ENCODE results near the gene GLP1R.

Gene GLP1R

GRCh38 chr6:39093149-39093708 is 44.6 kb downstream of the GLP1R start:
- peaks cover 38 to 46% of the 10 kb centered on the region in 2 donors for H3K27me3 Mint-ChIP-seq

GRCh38 chr6:39095578-39095977 is 47.0 kb downstream of the GLP1R start:
- DNase-seq (no peak), ATAC-seq (replicated peaks) (no peak)
- Mint-ChIP-seq H3K4me3 (no peak overlapping the region), H3K27ac (no peak overlapping the region), H3K9me3 (no peaks in the 10 kb centered on the region), H3K36me3 (peaks cover 0 to 4% of the 10 kb centered on the region in 2 donors), H3K27me3 (peaks cover 17 to 24% of the 10 kb centered on the region in 2 donors), H3K4me1 (peaks cover 4 to 6% of the 10 kb centered on the region in 2 donors)

More at GRCh38 chr6:39093149-39093708, 44.6 kb downstream of the GLP1R start:
- H3K27ac Mint-ChIP-seq = no peak overlapping the region
- H3K4me1 Mint-ChIP-seq = peaks cover 0 to 6% of the 10 kb centered on the region in 2 donors
- no peak for DNase-seq
- no peak for ATAC-seq (replicated peaks)
- H3K36me3 Mint-ChIP-seq = peaks cover 0 to 4% of the 10 kb centered on the region in 2 donors
- H3K9me3 Mint-ChIP-seq = no peaks in the 10 kb centered on the region
- H3K4me3 Mint-ChIP-seq = no peak overlapping the region

- no peaks in the 10 kb centered on the region for H3K27me3 Mint-ChIP-seq
- H3K4me3 Mint-ChIP-seq = no peak overlapping the region
- H3K27ac Mint-ChIP-seq = no peak overlapping the region
- ATAC-seq (replicated peaks) (peak; percentile 16 to 22), DNase-seq (no peak)
- H3K4me1 Mint-ChIP-seq = peaks cover 20 to 46% of the 10 kb centered on the region in 2 donors
- H3K9me3 Mint-ChIP-seq = peaks cover 0 to 2% of the 10 kb centered on the region in 2 donors
- peaks cover 21 to 26% of the 10 kb centered on the region in 2 donors for H3K36me3 Mint-ChIP-seq
Measured at GRCh38 chr6:39100358-39100757, 51.8 kb downstream of the GLP1R start.

- DNase-seq (peak; percentile 27), ATAC-seq (replicated peaks) (peak; percentile 61 to 62)
- no peaks in the 10 kb centered on the region for H3K27me3 Mint-ChIP-seq
- peaks cover 0 to 3% of the 10 kb centered on the region in 2 donors for H3K9me3 Mint-ChIP-seq
- peaks cover 36 to 42% of the 10 kb centered on the region in 2 donors for H3K36me3 Mint-ChIP-seq
- peaks cover 26 to 65% of the 10 kb centered on the region in 2 donors for H3K4me1 Mint-ChIP-seq
- peak overlapping the region; percentile 55 to 65 for H3K4me3 Mint-ChIP-seq
- peak overlapping the region; percentile 89 for H3K27ac Mint-ChIP-seq
Measured at GRCh38 chr6:39102071-39102820, 53.7 kb downstream of the GLP1R start.

- ATAC-seq (replicated peaks) = peak; percentile 97
- peak overlapping the region; percentile 89 for H3K27ac Mint-ChIP-seq
- peak; percentile 66 for DNase-seq
- peak overlapping the region; percentile 55 to 70 for H3K4me3 Mint-ChIP-seq
- H3K9me3 Mint-ChIP-seq = peaks cover 0 to 3% of the 10 kb centered on the region in 2 donors
- peaks cover 38 to 45% of the 10 kb centered on the region in 2 donors for H3K36me3 Mint-ChIP-seq
- peaks cover 29 to 69% of the 10 kb centered on the region in 2 donors for H3K4me1 Mint-ChIP-seq
- H3K27me3 Mint-ChIP-seq = no peaks in the 10 kb centered on the region
Measured at GRCh38 chr6:39102821-39103136, 54.2 kb downstream of the GLP1R start.

GRCh38 chr6:39104528-39104927 is 55.9 kb downstream of the GLP1R start:
- no peaks in the 10 kb centered on the region for H3K27me3 Mint-ChIP-seq
- H3K27ac Mint-ChIP-seq = no peak overlapping the region
- ATAC-seq (replicated peaks) (no peak), DNase-seq (no peak)
- no peak overlapping the region for H3K4me3 Mint-ChIP-seq
- H3K36me3 Mint-ChIP-seq = peaks cover 50 to 57% of the 10 kb centered on the region in 2 donors
- peaks cover 35 to 82% of the 10 kb centered on the region in 2 donors for H3K4me1 Mint-ChIP-seq
- peaks cover 0 to 3% of the 10 kb centered on the region in 2 donors for H3K9me3 Mint-ChIP-seq

GRCh38 chr6:39107034-39107433 is 58.5 kb downstream of the GLP1R start:
- H3K27ac Mint-ChIP-seq = peak overlapping the region; percentile 20
- DNase-seq = no peak
- peaks cover 35 to 83% of the 10 kb centered on the region in 2 donors for H3K4me1 Mint-ChIP-seq
- H3K9me3 Mint-ChIP-seq = peaks cover 0 to 3% of the 10 kb centered on the region in 2 donors
- peak overlapping the region in 1 of 2 donors; percentile 2 for H3K4me3 Mint-ChIP-seq
- H3K36me3 Mint-ChIP-seq = peaks cover 55 to 59% of the 10 kb centered on the region in 2 donors
- no peaks in the 10 kb centered on the region for H3K27me3 Mint-ChIP-seq
- no peak for ATAC-seq (replicated peaks)

GRCh38 chr6:39107641-39108040 is 59.1 kb downstream of the GLP1R start:
- H3K27me3 Mint-ChIP-seq = no peaks in the 10 kb centered on the region
- DNase-seq (no peak), ATAC-seq (replicated peaks) (no peak)
- H3K36me3 Mint-ChIP-seq = peaks cover 61 to 64% of the 10 kb centered on the region in 2 donors
- no peak overlapping the region for H3K4me3 Mint-ChIP-seq
- H3K9me3 Mint-ChIP-seq = peaks cover 0 to 3% of the 10 kb centered on the region in 2 donors
- no peak overlapping the region for H3K27ac Mint-ChIP-seq
- peaks cover 35 to 83% of the 10 kb centered on the region in 2 donors for H3K4me1 Mint-ChIP-seq

GRCh38 chr6:39108041-39108839 is 59.7 kb downstream of the GLP1R start:
- Mint-ChIP-seq H3K36me3 (peaks cover 58 to 59% of the 10 kb centered on the region in 2 donors), H3K27me3 (no peaks in the 10 kb centered on the region), H3K27ac (no peak overlapping the region), H3K9me3 (peaks cover 0 to 2% of the 10 kb centered on the region in 2 donors), H3K4me3 (no peak overlapping the region), H3K4me1 (peaks cover 29 to 79% of the 10 kb centered on the region in 2 donors)
- no peak for ATAC-seq (replicated peaks)
- no peak for DNase-seq

GRCh38 chr6:39111280-39111679 is 62.7 kb downstream of the GLP1R start:
- Mint-ChIP-seq H3K27me3 (no peaks in the 10 kb centered on the region), H3K27ac (peak overlapping the region; percentile 83), H3K9me3 (peaks cover 0 to 2% of the 10 kb centered on the region in 2 donors), H3K4me3 (peak overlapping the region; percentile 49 to 76), H3K36me3 (peaks cover 32 to 33% of the 10 kb centered on the region in 2 donors), H3K4me1 (peaks cover 29 to 76% of the 10 kb centered on the region in 2 donors)
- ATAC-seq (replicated peaks) = peak; percentile 28 to 41
- DNase-seq = no peak

- no peak for DNase-seq
- Mint-ChIP-seq H3K27me3 (no peaks in the 10 kb centered on the region), H3K9me3 (no peaks in the 10 kb centered on the region), H3K4me3 (peak overlapping the region; percentile 91 to 97), H3K36me3 (peaks cover 16 to 17% of the 10 kb centered on the region in 2 donors), H3K4me1 (peaks cover 18 to 55% of the 10 kb centered on the region in 2 donors), H3K27ac (peak overlapping the region; percentile 96)
- no peak for ATAC-seq (replicated peaks)
Measured at GRCh38 chr6:39113788-39114187, 65.2 kb downstream of the GLP1R start.

GRCh38 chr6:39114388-39114703 is 65.8 kb downstream of the GLP1R start:
- H3K27ac Mint-ChIP-seq = peak overlapping the region; percentile 96
- DNase-seq (no peak), ATAC-seq (replicated peaks) (peak; percentile 3 to 7)
- peak overlapping the region; percentile 91 to 97 for H3K4me3 Mint-ChIP-seq
- H3K9me3 Mint-ChIP-seq = no peaks in the 10 kb centered on the region
- H3K4me1 Mint-ChIP-seq = peaks cover 14 to 50% of the 10 kb centered on the region in 2 donors
- peaks cover 11 to 12% of the 10 kb centered on the region in 2 donors for H3K36me3 Mint-ChIP-seq
- no peaks in the 10 kb centered on the region for H3K27me3 Mint-ChIP-seq

GRCh38 chr6:39114704-39115599 is 66.4 kb downstream of the GLP1R start, which contains the start of gene SAYSD1:
Gene SAYSD1, minus strand, starts transcription at chr6:39115186. Its CDS starts 97 bp downstream, at chr6:39115089.
- Mint-ChIP-seq H3K9me3 (no peaks in the 10 kb centered on the region), H3K36me3 (peaks cover 11 to 12% of the 10 kb centered on the region in 2 donors), H3K4me1 (peaks cover 14 to 50% of the 10 kb centered on the region in 2 donors), H3K27ac (peak within 1 kb of the TSS; percentile 96), H3K27me3 (no peaks in the 10 kb centered on the region), H3K4me3 (peak within 1 kb of the TSS; percentile 91 to 97)
- ATAC-seq (replicated peaks) = peak; percentile 86 to 88
- DNase-seq = peak; percentile 94
